Esophagus muscularis mucosa (tissue), 4 donors: ENCODE measurements around the gene SAMD1. TPM values are rescaled to one million over a fixed set of nuclear protein-coding genes. Genes with fewer than 3 reads are reported as not detected.
"Not testable (repeated sequence)": the region's sequence is repeated elsewhere in the genome, so short reads cannot be mapped to it uniquely, and the experiment has no call there.

Experiments used
- DNase-seq: peaks from one replicate; pipeline ENCODE4 v3.0.0-alpha.2; 2017; ENCODE audit errors: extremely low spot score
- H3K27ac ChIP-seq, 4 donors: fragments of 200-600 bp; sonication (generic); replicated peaks in 1 of 4; 1 replicate in 3 of 4; 2 replicates in 1 of 4; pipeline ENCODE4 v1.5.1; 2016 to 2019; ENCODE audit warnings: mild to moderate bottlenecking in 1 of 4
- H3K27me3 ChIP-seq, 4 donors: fragments of 200-600 bp; sonication (generic); one replicate each; pipeline versions ENCODE4 v1.5.1 to v1.6.0; 2016 to 2019
- H3K36me3 ChIP-seq, 4 donors: fragments of 200-600 bp; sonication (generic); one replicate each; pipeline ENCODE4 v1.5.1; 2016 to 2019
- H3K4me1 ChIP-seq, 4 donors: fragments of 200-600 bp; sonication (generic); one replicate each; pipeline ENCODE4 v1.5.1; 2016 to 2019
- H3K4me3 ChIP-seq, 4 donors: fragments of 200-600 bp; sonication (generic); 1 replicate in 2 of 4; 2 replicates in 2 of 4; pipeline ENCODE4 v1.5.1; 2016 to 2019; ENCODE audit warnings: mild to moderate bottlenecking in 4 of 4, moderate library complexity in 1 of 4
- H3K9me3 ChIP-seq, 4 donors: fragments of 200-600 bp; sonication (generic); 1 replicate in 3 of 4; 2 replicates in 1 of 4; pipeline ENCODE4 v1.5.1; 2016 to 2019
- CTCF ChIP-seq, 3 experiments: fragments of 200-600 bp in 2 of 3; fragments of 450-650 bp in 1 of 3; sonication (generic) in 2 of 3; IDR thresholded peaks; one replicate each; pipeline ENCODE4 v1.5.1; 2017 to 2019; ENCODE audit warnings: antibody characterized with exemption in 3 of 3, mild to moderate bottlenecking in 2 of 3, moderate library complexity in 1 of 3
- EP300 ChIP-seq: sonication (generic); formaldehyde crosslinking; IDR thresholded peaks from one replicate; pipeline ENCODE4 v1.6.1; 2017; ENCODE audit warnings: antibody characterized with exemption
- POLR2A ChIP-seq: fragments of 450-650 bp; IDR thresholded peaks from one replicate; pipeline ENCODE4 v1.6.1; 2017; ENCODE audit warnings: antibody characterized with exemption, moderate library complexity, mild to moderate bottlenecking, low read depth
- POLR2AphosphoS5 ChIP-seq, 2 donors: sonication (generic); formaldehyde crosslinking; IDR thresholded peaks; one replicate each; pipeline ENCODE4 v1.6.1; 2017; ENCODE audit warnings: antibody characterized with exemption in 2 of 2
- WGBS: methylation state at CpG from one replicate; pipeline ENCODE4 v1.1.5; 2018; 5-methylcytosine and 5-hydroxymethylcytosine counted together
- intact Hi-C: fragments of 100-400 bp; cut with DNase I; formaldehyde crosslinking; loops from one replicate; pipeline ENCODE4 v1.15.1; 2023
- total RNA-seq, 4 donors: library from RNA; depleted of rRNA; stranded (reverse); fragments of >200 nt; gene quantifications; one replicate each; pipeline versions ENCODE4 v1.1.0 to v1.2.1, GENCODE V29; 2016

SAMD1 gene
- total RNA-seq, 4 donors from 2014 or later = 24.1 to 75.6 (median 48.8) TPM

- DNase-seq = no peak
- intact Hi-C loops = no loop called here
- Histone ChIP-seq H3K9me3 (peaks cover 0 to 9% (median 4%) of the 10 kb centered on the region in 4 donors), H3K27ac (no peak overlapping the region), H3K36me3 (peaks cover 0 to 22% (median 0%) of the 10 kb centered on the region in 4 donors), H3K4me3 (no peak overlapping the region), H3K4me1 (peaks cover 5 to 24% (median 22%) of the 10 kb centered on the region in 4 donors), H3K27me3 (peaks cover 0 to 23% (median 9%) of the 10 kb centered on the region in 4 donors)
- TF ChIP-seq EP300 = no peak
- whole genome bisulfite sequencing = 89% methylated on average over 6 of the region's 6 CpGs
Measured at GRCh38 chr19:14054099-14054498, 36.5 kb downstream of the SAMD1 start.

GRCh38 chr19:14053500-14053899, 37.1 kb downstream of the SAMD1 start:
- Histone ChIP-seq H3K27me3 (peaks cover 0 to 17% (median 4%) of the 10 kb centered on the region in 4 donors), H3K9me3 (peaks cover 0 to 9% (median 4%) of the 10 kb centered on the region in 4 donors), H3K4me1 (peaks cover 5 to 18% (median 16%) of the 10 kb centered on the region in 4 donors), H3K36me3 (peaks cover 0 to 24% (median 0%) of the 10 kb centered on the region in 4 donors), H3K4me3 (no peak overlapping the region), H3K27ac (no peak overlapping the region)
- intact Hi-C loops = no loop called here
- TF ChIP-seq EP300 (no peak), POLR2AphosphoS5 (IDR thresholded peaks at IDR 0.05) (no peak), CTCF (IDR thresholded peaks at IDR 0.05) (no peak), POLR2A (no peak)
- no peak for DNase-seq
- 83% methylated on average over 8 of the region's 11 CpGs for WGBS

- Histone ChIP-seq H3K27me3 (peaks cover 0 to 12% (median 2%) of the 10 kb centered on the region in 4 donors), H3K4me3 (no peak overlapping the region), H3K9me3 (peaks cover 0 to 9% (median 4%) of the 10 kb centered on the region in 4 donors), H3K36me3 (peaks cover 0 to 24% (median 0%) of the 10 kb centered on the region in 4 donors), H3K4me1 (peaks cover 5 to 14% (median 12%) of the 10 kb centered on the region in 4 donors), H3K27ac (no peak overlapping the region)
- intact Hi-C loops = no loop called here
- no peak for TF ChIP-seq POLR2AphosphoS5 (IDR thresholded peaks at IDR 0.05)
- no peak for TF ChIP-seq CTCF (IDR thresholded peaks at IDR 0.05)
- no peak for TF ChIP-seq POLR2A
- TF ChIP-seq EP300 = no peak
- DNase-seq = no peak
- WGBS = 96% methylated on average over 3 of the region's 3 CpGs
Measured at GRCh38 chr19:14053032-14053431, 37.5 kb downstream of the SAMD1 start.

DNA sequence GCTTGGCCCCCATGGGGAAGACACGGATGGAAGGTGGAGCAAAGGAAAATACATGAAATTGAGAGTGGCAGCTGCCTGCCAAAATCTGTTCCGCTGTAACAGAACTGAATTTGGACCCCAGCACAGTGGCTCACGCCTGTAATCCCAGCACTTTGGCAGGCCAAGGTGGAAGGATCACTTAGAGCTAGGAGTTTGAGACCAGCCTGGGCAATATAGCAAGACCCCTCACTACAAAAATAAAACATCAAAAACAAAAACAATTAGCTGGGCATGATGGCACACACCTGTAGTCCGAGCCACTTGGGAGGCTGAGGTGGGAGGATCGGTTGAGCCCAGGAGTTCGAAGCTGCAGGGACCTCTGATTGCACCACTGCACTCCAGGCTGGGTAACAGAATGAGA, 38.1 kb downstream of the SAMD1 start:
- H3K27ac ChIP-seq = no peak overlapping the region
- 90% methylated on average over 6 of the region's 6 CpGs for WGBS
- intact Hi-C loops = no loop called here

GRCh38 chr19:14051980-14052379, 38.6 kb downstream of the SAMD1 start:
- DNase-seq = no peak
- H3K27me3 ChIP-seq = peaks cover 0 to 1% (median 0%) of the 10 kb centered on the region in 4 donors
- WGBS = 100% methylated on average over 1 of the region's 9 CpGs
- intact Hi-C loops = no loop called here
- no peak for TF ChIP-seq POLR2AphosphoS5 (IDR thresholded peaks at IDR 0.05)
- TF ChIP-seq CTCF (IDR thresholded peaks at IDR 0.05) = no peak
- no peak for TF ChIP-seq EP300
- no peak for TF ChIP-seq POLR2A
- no peak overlapping the region for H3K4me3 ChIP-seq
- H3K36me3 ChIP-seq = peaks cover 0 to 24% (median 0%) of the 10 kb centered on the region in 4 donors
- H3K4me1 ChIP-seq = peaks cover 0 to 3% (median 2%) of the 10 kb centered on the region in 4 donors
- H3K9me3 ChIP-seq = peaks cover 0 to 9% (median 4%) of the 10 kb centered on the region in 4 donors
- H3K27ac ChIP-seq = no peak overlapping the region

More for the DNA sequence above, 38.1 kb downstream of the SAMD1 start:
- Histone ChIP-seq H3K9me3 (peaks cover 0 to 9% (median 4%) of the 10 kb centered on the region in 4 donors), H3K4me3 (no peak overlapping the region), H3K4me1 (peaks cover 0 to 8% (median 7%) of the 10 kb centered on the region in 4 donors), H3K27me3 (peaks cover 0 to 6% (median 0%) of the 10 kb centered on the region in 4 donors), H3K36me3 (peaks cover 0 to 24% (median 0%) of the 10 kb centered on the region in 4 donors)
- DNase-seq = no peak
- no peak for TF ChIP-seq CTCF (IDR thresholded peaks at IDR 0.05)
- TF ChIP-seq POLR2A = no peak

- WGBS = 90% methylated on average over 11 of the region's 11 CpGs
- DNase-seq = not testable (repeated sequence)
Measured at GRCh38 chr19:14050961-14051360, 39.6 kb downstream of the SAMD1 start.

More at GRCh38 chr19:14050961-14051360, 39.6 kb downstream of the SAMD1 start:
- intact Hi-C loops, H3K4me3 ChIP-seq, H3K27ac ChIP-seq, H3K4me1 ChIP-seq, H3K27me3 ChIP-seq, H3K9me3 ChIP-seq: not testable (repeated sequence)
- H3K36me3 ChIP-seq = peaks cover 0 to 24% (median 0%) of the 10 kb centered on the region in 4 donors
